ENCODE data around the gene RPA3.

DNA sequence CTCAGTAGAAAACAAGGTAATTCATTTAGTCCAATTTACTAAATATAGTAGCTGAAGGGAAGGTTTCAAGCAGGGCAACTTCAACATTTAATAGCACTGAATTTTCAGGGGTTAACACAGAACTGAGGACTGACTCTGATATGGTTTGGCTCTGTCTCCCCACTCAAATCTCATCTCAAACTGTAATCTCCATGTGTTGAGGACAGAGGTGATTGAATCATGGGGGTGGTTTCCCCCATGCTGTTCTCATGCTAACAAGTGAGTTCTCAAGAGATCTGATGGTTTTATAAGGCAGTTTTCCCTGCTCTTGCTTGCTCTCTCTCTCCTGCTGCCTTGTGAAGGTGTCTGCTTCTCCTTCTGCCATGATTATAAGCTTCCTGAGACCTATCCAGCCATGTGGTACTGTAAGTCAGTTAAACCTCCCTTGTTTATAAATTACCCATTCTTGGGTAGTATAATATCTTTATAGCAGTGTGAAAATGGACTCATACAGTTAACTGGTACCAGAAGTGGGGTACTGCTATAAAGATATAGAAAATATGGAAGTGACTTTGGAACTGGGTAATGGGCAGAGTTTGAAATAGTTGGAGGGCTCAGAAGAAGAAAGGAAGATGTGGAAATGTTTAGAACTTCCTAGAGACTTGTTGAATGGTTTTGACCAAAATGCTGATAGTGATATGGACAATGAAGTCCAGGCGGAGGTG, 87.6 kb downstream of the RPA3 start:
- TF ChIP-seq, protein P1, sequence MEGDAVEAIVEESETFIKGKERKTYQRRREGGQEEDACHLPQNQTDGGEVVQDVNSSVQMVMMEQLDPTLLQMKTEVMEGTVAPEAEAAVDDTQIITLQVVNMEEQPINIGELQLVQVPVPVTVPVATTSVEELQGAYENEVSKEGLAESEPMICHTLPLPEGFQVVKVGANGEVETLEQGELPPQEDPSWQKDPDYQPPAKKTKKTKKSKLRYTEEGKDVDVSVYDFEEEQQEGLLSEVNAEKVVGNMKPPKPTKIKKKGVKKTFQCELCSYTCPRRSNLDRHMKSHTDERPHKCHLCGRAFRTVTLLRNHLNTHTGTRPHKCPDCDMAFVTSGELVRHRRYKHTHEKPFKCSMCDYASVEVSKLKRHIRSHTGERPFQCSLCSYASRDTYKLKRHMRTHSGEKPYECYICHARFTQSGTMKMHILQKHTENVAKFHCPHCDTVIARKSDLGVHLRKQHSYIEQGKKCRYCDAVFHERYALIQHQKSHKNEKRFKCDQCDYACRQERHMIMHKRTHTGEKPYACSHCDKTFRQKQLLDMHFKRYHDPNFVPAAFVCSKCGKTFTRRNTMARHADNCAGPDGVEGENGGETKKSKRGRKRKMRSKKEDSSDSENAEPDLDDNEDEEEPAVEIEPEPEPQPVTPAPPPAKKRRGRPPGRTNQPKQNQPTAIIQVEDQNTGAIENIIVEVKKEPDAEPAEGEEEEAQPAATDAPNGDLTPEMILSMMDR (IDR thresholded peaks at IDR 0.05), result no peak
- TF ChIP-seq POLR2A (IDR thresholded peaks at IDR 0.05) (no peak), EP300 (IDR thresholded peaks at IDR 0.05) (no peak), POLR2AphosphoS5 (IDR thresholded peaks at IDR 0.05) (no peak)

All from upper lobe of left lung (tissue), 4 donors.